ENCODE measurements around the gene IGFBP6.
A peak's percentile ranks its signal among the peaks of the same experiment; 100 is the strongest.

IGFBP6 gene

GRCh38 chr12:53060064-53060720, 37.3 kb upstream of the IGFBP6 start:
- no peak for DNase-seq

GRCh38 chr12:53060721-53061276, 36.7 kb upstream of the IGFBP6 start:
- peak; percentile 82 for DNase-seq

- DNase-seq, result peak; percentile 93
These were observed 36.0 kb upstream of the IGFBP6 start for GRCh38 chr12:53061404-53062010.

- no peak for DNase-seq
These were observed 35.2 kb upstream of the IGFBP6 start for GRCh38 chr12:53062011-53062961.

- DNase-seq, result no peak
These were observed 34.3 kb upstream of the IGFBP6 start for GRCh38 chr12:53062977-53063707.

GRCh38 chr12:53063708-53064612, 33.5 kb upstream of the IGFBP6 start:
- DNase-seq, result no peak

- no peak for DNase-seq
These were observed 32.6 kb upstream of the IGFBP6 start for GRCh38 chr12:53064613-53065436.

GRCh38 chr12:53065470-53065869, 32.0 kb upstream of the IGFBP6 start:
- no peak for DNase-seq

GRCh38 chr12:53065975-53066931, 31.2 kb upstream of the IGFBP6 start:
- peak; percentile 60 for DNase-seq

- DNase-seq, result no peak
These were observed 30.1 kb upstream of the IGFBP6 start for GRCh38 chr12:53067074-53067992.

- DNase-seq, result no peak
These were observed 29.3 kb upstream of the IGFBP6 start for GRCh38 chr12:53067993-53068770.

GRCh38 chr12:53068811-53069585, 28.5 kb upstream of the IGFBP6 start:
- no peak for DNase-seq

- DNase-seq, result no peak
These were observed 27.7 kb upstream of the IGFBP6 start for GRCh38 chr12:53069621-53070410.

GRCh38 chr12:53070877-53071492, 26.5 kb upstream of the IGFBP6 start:
- DNase-seq, result no peak
